ENCODE measurements around the gene TGFBR2. TPM values are rescaled to one million over a fixed set of nuclear protein-coding genes. Genes with fewer than 3 reads are reported as not detected.

The TGFBR2 gene
- total RNA-seq: 79.6 and 109 TPM in 2 replicates

DNA sequence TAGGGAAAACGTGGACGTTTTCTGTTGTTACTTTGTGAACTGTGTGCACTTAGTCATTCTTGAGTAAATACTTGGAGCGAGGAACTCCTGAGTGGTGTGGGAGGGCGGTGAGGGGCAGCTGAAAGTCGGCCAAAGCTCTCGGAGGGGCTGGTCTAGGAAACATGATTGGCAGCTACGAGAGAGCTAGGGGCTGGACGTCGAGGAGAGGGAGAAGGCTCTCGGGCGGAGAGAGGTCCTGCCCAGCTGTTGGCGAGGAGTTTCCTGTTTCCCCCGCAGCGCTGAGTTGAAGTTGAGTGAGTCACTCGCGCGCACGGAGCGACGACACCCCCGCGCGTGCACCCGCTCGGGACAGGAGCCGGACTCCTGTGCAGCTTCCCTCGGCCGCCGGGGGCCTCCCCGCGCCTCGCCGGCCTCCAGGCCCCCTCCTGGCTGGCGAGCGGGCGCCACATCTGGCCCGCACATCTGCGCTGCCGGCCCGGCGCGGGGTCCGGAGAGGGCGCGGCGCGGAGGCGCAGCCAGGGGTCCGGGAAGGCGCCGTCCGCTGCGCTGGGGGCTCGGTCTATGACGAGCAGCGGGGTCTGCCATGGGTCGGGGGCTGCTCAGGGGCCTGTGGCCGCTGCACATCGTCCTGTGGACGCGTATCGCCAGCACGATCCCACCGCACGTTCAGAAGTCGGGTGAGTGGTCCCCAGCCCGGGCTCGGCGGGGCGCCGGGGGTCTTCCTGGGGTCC lies at the start of gene TGFBR2:
Gene TGFBR2 (plus strand): TSS at position 301 of the 731 bp plus-strand sequence. CDS start 283 bp downstream, at position 584.

